Liver (tissue), 9 donors: ENCODE results near the gene FAM107A. TPM values are rescaled to one million over a fixed set of nuclear protein-coding genes. Genes with fewer than 3 reads are reported as not detected.
A peak's percentile ranks its signal among the peaks of the same experiment; 100 is the strongest.

Source experiments
- DNase-seq: peaks from one replicate; pipeline ENCODE4 v3.0.0-alpha.2; 2017; ENCODE audit warnings: low spot score
- H3K27ac ChIP-seq, 2 donors: one replicate each; pipeline ENCODE4 v1.7.0; 2013; ENCODE audit warnings: inconsistent platforms in 2 of 2, low read length in 2 of 2, control low read depth in 1 of 2, low read depth in 1 of 2, mild to moderate bottlenecking in 1 of 2
- H3K27me3 ChIP-seq, 4 donors: one replicate each; pipeline versions ENCODE4 v1.6.1 to v1.7.0; 2013; ENCODE audit warnings: low read length in 3 of 4, inconsistent platforms in 1 of 4, mild to moderate bottlenecking in 1 of 4, moderate library complexity in 1 of 4; ENCODE audit not compliant: control insufficient read depth in 4 of 4, insufficient read depth in 4 of 4
- H3K36me3 ChIP-seq, 4 donors: one replicate each; pipeline versions ENCODE4 v1.6.1 to v1.7.0; 2013; ENCODE audit warnings: low read length in 3 of 4, mild to moderate bottlenecking in 3 of 4, low read depth in 1 of 4, moderate library complexity in 1 of 4; ENCODE audit not compliant: control insufficient read depth in 4 of 4, insufficient read depth in 3 of 4
- H3K4me1 ChIP-seq, 4 donors: one replicate each; pipeline versions ENCODE4 v1.6.1 to v1.7.0; 2013; ENCODE audit warnings: low read length in 3 of 4, mild to moderate bottlenecking in 3 of 4, moderate library complexity in 1 of 4; ENCODE audit not compliant: control insufficient read depth in 4 of 4, insufficient read depth in 4 of 4
- H3K4me3 ChIP-seq, 3 donors: one replicate each; pipeline versions ENCODE4 v1.6.1 to v1.7.0; 2013; ENCODE audit warnings: low read length in 3 of 3, control low read depth in 1 of 3, low read depth in 1 of 3, mild to moderate bottlenecking in 1 of 3
- H3K9ac ChIP-seq, 2 donors: one replicate each; pipeline ENCODE4 v1.7.0; 2013; ENCODE audit warnings: low read length in 2 of 2, mild to moderate bottlenecking in 2 of 2, moderate library complexity in 2 of 2, control low read depth in 1 of 2, low read depth in 1 of 2
- H3K9me3 ChIP-seq, 4 donors: one replicate each; pipeline versions ENCODE4 v1.6.1 to v1.7.0; 2013; ENCODE audit warnings: low read length in 3 of 4; ENCODE audit not compliant: control insufficient read depth in 4 of 4
- ATF3 ChIP-seq: IDR thresholded peaks from 2 replicates; pipeline ENCODE4 v1.6.1; 2016; ENCODE audit warnings: antibody characterized with exemption
- CTCF ChIP-seq: fragments of 150-350 bp; IDR thresholded peaks from 2 replicates; pipeline ENCODE4 v1.5.1; 2017; ENCODE audit warnings: improper control_type of control experiment, low read depth, low read length; ENCODE audit not compliant: missing input control
- EGR1 ChIP-seq, 2 donors: IDR thresholded peaks; 2 replicates each; pipeline ENCODE4 v1.6.1; 2016 to 2018; ENCODE audit warnings: antibody characterized with exemption in 2 of 2, low read depth in 2 of 2
- FOXA1 ChIP-seq: IDR thresholded peaks from 2 replicates; pipeline ENCODE4 v1.6.1; 2016; ENCODE audit warnings: antibody characterized with exemption
- FOXA2 ChIP-seq: IDR thresholded peaks from 2 replicates; pipeline ENCODE4 v1.6.1; 2016; ENCODE audit warnings: antibody characterized with exemption
- GABPA ChIP-seq, 2 donors: IDR thresholded peaks in 1 of 2; conservative IDR thresholded peaks in 1 of 2; 2 replicates each; pipeline ENCODE4 v1.6.1; 2016; ENCODE audit warnings: antibody characterized with exemption in 2 of 2, mild to moderate bottlenecking in 1 of 2, moderate library complexity in 1 of 2
- HNF4A ChIP-seq, 2 donors: conservative IDR thresholded peaks; 2 replicates each; pipeline ENCODE4 v1.6.1; 2016; ENCODE audit warnings: antibody characterized with exemption in 2 of 2, mild to moderate bottlenecking in 2 of 2
- HNF4G ChIP-seq: IDR thresholded peaks from 2 replicates; pipeline ENCODE4 v1.6.1; 2016; ENCODE audit warnings: antibody characterized with exemption
- JUND ChIP-seq, 2 donors: IDR thresholded peaks; 2 replicates each; pipeline ENCODE4 v1.6.1; 2016; ENCODE audit warnings: antibody characterized with exemption in 2 of 2
- MAX ChIP-seq: IDR thresholded peaks from 2 replicates; pipeline ENCODE4 v1.6.1; 2016; ENCODE audit warnings: antibody characterized with exemption
- NR2F2 ChIP-seq: IDR thresholded peaks from 2 replicates; pipeline ENCODE4 v1.6.1; 2016; ENCODE audit warnings: antibody characterized with exemption
- RAD21 ChIP-seq, 2 donors: IDR thresholded peaks; 2 replicates each; pipeline ENCODE4 v1.6.1; 2016; ENCODE audit warnings: antibody characterized with exemption in 2 of 2, mild to moderate bottlenecking in 2 of 2
- REST ChIP-seq: IDR thresholded peaks from 2 replicates; pipeline ENCODE4 v1.6.1; 2016; ENCODE audit warnings: antibody characterized with exemption, mild to moderate bottlenecking
- RXRA ChIP-seq, 2 donors: IDR thresholded peaks; 2 replicates each; pipeline ENCODE4 v1.6.1; 2017 to 2018; ENCODE audit warnings: antibody characterized with exemption in 2 of 2, mild to moderate bottlenecking in 1 of 2
- SP1 ChIP-seq: IDR thresholded peaks from 2 replicates; pipeline ENCODE4 v1.6.1; 2018; ENCODE audit warnings: antibody characterized with exemption, mild to moderate bottlenecking
- TAF1 ChIP-seq: conservative IDR thresholded peaks from 2 replicates; pipeline ENCODE4 v1.6.1; 2016; ENCODE audit warnings: antibody characterized with exemption, mild to moderate bottlenecking
- YY1 ChIP-seq: IDR thresholded peaks from 2 replicates; pipeline ENCODE4 v1.6.1; 2016; ENCODE audit warnings: antibody characterized with exemption, mild to moderate bottlenecking
- ZBTB33 ChIP-seq: IDR thresholded peaks from 2 replicates; pipeline ENCODE4 v1.6.1; 2016; ENCODE audit warnings: antibody characterized with exemption
- whole genome bisulfite sequencing: extraction: QIAGEN DNeasy Blood & Tissue Kit; methylation state at CpG from one replicate; pipeline ENCODE4 v1.1.7; 2013; 5-methylcytosine and 5-hydroxymethylcytosine counted together
- polyA plus RNA-seq, 2 donors: library from polyadenylated mRNA; stranded (reverse) in 1 of 2; unstranded in 1 of 2; fragments of 200-250 nt in 1 of 2; fragments of >200 nt in 1 of 2; fragmentation: Nextera tagmentation in 1 of 2; extraction: Ambion mirVana in 1 of 2; gene quantifications; one replicate each; pipeline versions ENCODE4 v1.2.1 to v1.2.3, GENCODE V29; 2013 to 2015
- total RNA-seq, 2 donors: library from RNA; depleted of rRNA; stranded (reverse); fragments of >200 nt; gene quantifications; one replicate each; pipeline ENCODE4 v1.2.3, GENCODE V29; 2014
- donor health status: healthy.
- donor health status: healthy.
- donor health status: healthy.
- donor health status: healthy.
- donor health status: healthy.

FAM107A gene
- total and polyA plus RNA-seq, 4 donors: 0.05 to 4.7 (median 1.4) TPM

GRCh38 chr3:58594117-58594516 is 16.9 kb upstream of the FAM107A start:
- Histone ChIP-seq H3K9ac (no peak overlapping the region), H3K36me3 (no peaks in the 10 kb centered on the region), H3K27ac (peak overlapping the region; percentile 45 to 58), H3K4me1 (peaks cover 5 to 40% (median 28%) of the 10 kb centered on the region in 4 donors), H3K4me3 (no peak overlapping the region), H3K9me3 (no peaks in the 10 kb centered on the region), H3K27me3 (no peaks in the 10 kb centered on the region)
- 36% methylated on average over 5 of the region's 5 CpGs for WGBS
- no peak for DNase-seq
- TF ChIP-seq CTCF: no peak
- TF ChIP-seq RXRA (IDR thresholded peaks at IDR 0.05): peak; percentile 73 to 89
- TF ChIP-seq JUND (IDR thresholded peaks at IDR 0.05): peak in 1 of 2 donors; percentile 83
- no peak for TF ChIP-seq NR2F2
- peak; percentile 85 for TF ChIP-seq REST
- peak; percentile 93 for TF ChIP-seq FOXA2
- peak; percentile 8 to 34 for TF ChIP-seq RAD21 (IDR thresholded peaks at IDR 0.05)
- peak; percentile 69 for TF ChIP-seq MAX
- TF ChIP-seq YY1: peak; percentile 70
- peak; percentile 86 for TF ChIP-seq SP1
- TF ChIP-seq FOXA1: peak; percentile 91
- TF ChIP-seq GABPA (IDR thresholded peaks at IDR 0.05 in 1 of 2, conservative IDR thresholded peaks at IDR 0.05 in 1 of 2): peak in 1 of 2 donors; percentile 13
- TF ChIP-seq ATF3: no peak
- no peak for TF ChIP-seq TAF1
- TF ChIP-seq ZBTB33: peak; percentile 44
- TF ChIP-seq HNF4G: peak; percentile 52
- peak in 1 of 2 donors; percentile 31 for TF ChIP-seq EGR1 (IDR thresholded peaks at IDR 0.05; ENCODE audit: low read depth in 2 of 2)
- TF ChIP-seq HNF4A (conservative IDR thresholded peaks at IDR 0.05): peak; percentile 88 to 97
